Kidney epithelial cell (primary cell): ENCODE results near the gene CUL4A. TPM values are rescaled to one million over a fixed set of nuclear protein-coding genes. Genes with fewer than 3 reads are reported as not detected.

Experiments used
- DNase-seq: peaks from one replicate; pipeline ENCODE4 v3.0.0-alpha.2; 2010; ENCODE audit warnings: low read depth
- H3K27me3 ChIP-seq: 2 replicates; pipeline ENCODE4 v1.6.0; 2011; ENCODE audit warnings: low read length; ENCODE audit not compliant: control insufficient read depth, insufficient read depth
- H3K36me3 ChIP-seq: 2 replicates; pipeline ENCODE4 v1.5.1; 2011; ENCODE audit warnings: low read length; ENCODE audit not compliant: control insufficient read depth, insufficient read depth
- H3K4me3 ChIP-seq: 2 replicates; pipeline ENCODE4 v1.5.1; 2011; ENCODE audit warnings: low read depth, mild to moderate bottlenecking, control low read depth, low read length
- CTCF ChIP-seq: IDR thresholded peaks from 2 replicates; pipeline ENCODE4 v1.5.1; 2011; ENCODE audit warnings: mild to moderate bottlenecking, moderate library complexity, low read length, control low read depth, inconsistent platforms; ENCODE audit not compliant: insufficient read depth, poor library complexity, severe bottlenecking
- total RNA-seq: library from RNA; depleted of rRNA; stranded (reverse); fragments of >200 nt; gene quantifications from 2 replicates; pipeline ENCODE4 v1.2.3, GENCODE V29; 2015

Gene CUL4A
- total RNA-seq, 1 donor from 2014 or later = 90.4 TPM

GRCh38 chr13:113288880-113289279 lies 79.5 kb downstream of the CUL4A start:
- no peak for TF ChIP-seq CTCF
- Histone ChIP-seq H3K36me3 (no peaks in the 10 kb centered on the region), H3K27me3 (peaks cover 9% of the 10 kb centered on the region), H3K4me3 (no peak overlapping the region)
- DNase-seq = no peak

GRCh38 chr13:113291129-113291528 lies 81.7 kb downstream of the CUL4A start:
- Histone ChIP-seq H3K27me3 (peaks cover 9% of the 10 kb centered on the region), H3K36me3 (no peaks in the 10 kb centered on the region), H3K4me3 (no peak overlapping the region)
- DNase-seq = no peak
- TF ChIP-seq CTCF = no peak

DNA sequence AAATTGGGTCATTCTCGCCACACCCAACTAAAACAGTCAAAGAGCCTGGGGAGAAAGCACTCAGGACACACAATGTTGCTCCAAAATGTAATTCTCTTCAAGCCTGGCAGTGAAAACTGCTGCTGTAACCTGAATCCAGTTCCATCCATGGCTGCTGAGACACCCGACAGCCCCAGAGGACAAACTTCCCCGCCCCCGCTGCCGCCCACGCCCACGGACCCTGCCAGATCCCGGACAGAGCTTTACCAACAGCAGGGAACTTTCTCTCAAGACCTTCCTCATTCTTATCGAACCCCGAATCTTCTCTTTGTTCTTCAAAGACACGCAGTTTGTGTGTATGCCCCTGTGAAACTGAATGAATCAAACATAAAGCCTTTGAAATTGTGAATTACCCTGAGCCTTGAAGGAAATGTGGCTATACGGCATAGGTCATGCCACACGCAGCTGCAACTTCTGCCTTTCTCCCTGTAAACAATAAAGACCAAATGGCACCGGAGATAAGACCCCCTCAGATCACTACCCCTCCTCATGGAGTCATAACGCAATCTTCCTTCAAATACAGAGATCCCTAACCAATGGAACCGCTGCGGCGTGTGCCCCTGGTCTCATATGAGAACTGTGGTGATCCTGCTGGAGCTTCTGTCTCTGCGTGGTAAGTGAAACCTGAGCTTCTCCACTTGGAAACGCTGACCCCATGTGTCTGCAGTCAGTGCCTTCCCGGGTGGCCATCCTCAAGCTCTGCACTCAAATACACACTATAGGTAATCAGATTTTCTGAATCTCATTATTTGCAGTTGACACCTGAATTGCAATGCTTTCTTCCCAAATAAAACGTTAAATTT lies 82.8 kb downstream of the CUL4A start:
- no peaks in the 10 kb centered on the region for H3K36me3 ChIP-seq
- H3K4me3 ChIP-seq = peak overlapping the region; percentile 30
- no peak for DNase-seq
- H3K27me3 ChIP-seq = peaks cover 9% of the 10 kb centered on the region
- TF ChIP-seq CTCF = no peak

DNA sequence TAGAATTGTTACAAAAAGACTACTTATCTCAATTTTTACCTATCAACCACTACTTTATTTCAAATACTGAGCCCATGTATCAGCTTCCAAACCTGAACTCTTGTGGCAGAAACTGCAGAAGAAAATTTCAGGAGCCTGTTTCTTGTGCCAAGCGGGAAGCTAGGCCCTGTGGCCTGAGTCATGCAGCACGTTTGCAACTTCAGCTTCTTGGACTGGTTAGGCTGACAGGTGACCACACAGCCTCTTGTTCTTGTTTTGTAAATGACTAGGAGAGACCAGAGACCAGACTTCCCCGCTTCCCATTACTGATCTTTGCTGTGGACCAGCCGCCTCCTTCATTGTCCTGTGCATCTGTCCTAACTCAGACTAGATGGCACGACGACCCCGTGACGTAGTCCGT lies 84.3 kb downstream of the CUL4A start:
- peaks cover 9% of the 10 kb centered on the region for H3K27me3 ChIP-seq
- TF ChIP-seq CTCF = no peak
- no peaks in the 10 kb centered on the region for H3K36me3 ChIP-seq
- no peak for DNase-seq
- no peak overlapping the region for H3K4me3 ChIP-seq

GRCh38 chr13:113295776-113296175 lies 86.4 kb downstream of the CUL4A start:
- no peak overlapping the region for H3K4me3 ChIP-seq
- no peak for TF ChIP-seq CTCF

GRCh38 chr13:113296823-113297369 lies 87.5 kb downstream of the CUL4A start, which contains the start of gene LAMP1:
Gene LAMP1 (plus strand): TSS chr13:113297239. CDS start chr13:113297435, 196 bp downstream.
- no peaks in the 10 kb centered on the region for H3K36me3 ChIP-seq
- no peak for TF ChIP-seq CTCF
- H3K4me3 ChIP-seq = peak within 1 kb of the TSS; percentile 93
- DNase-seq = peak; percentile 61
- H3K27me3 ChIP-seq = no peaks in the 10 kb centered on the region

More at GRCh38 chr13:113295776-113296175, 86.4 kb downstream of the CUL4A start:
- Histone ChIP-seq H3K36me3 (no peaks in the 10 kb centered on the region), H3K27me3 (peaks cover 4% of the 10 kb centered on the region)
- DNase-seq = no peak
